ENCODE measurements around the gene GTF2H2C. TPM values are rescaled to one million over a fixed set of nuclear protein-coding genes. Genes with fewer than 3 reads are reported as not detected.

Gene GTF2H2C
- polyA plus RNA-seq, 4 donors, result 5.7 to 61.2 (median 16.0) TPM

Other genes starting within 250 kb of the GTF2H2C start
- 10 to 100 TPM in 1 of 4 donors, 1 to 10 TPM in 3; 5.1 to 15.1 (median 8.0) TPM for gene CCDC125, start 227.4 kb upstream of the GTF2H2C start, polyA plus RNA-seq
- gene AK6, start 190.7 kb upstream of the GTF2H2C start, polyA plus RNA-seq, result 10 to 100 TPM; 39.5 to 61.6 (median 52.3) TPM
- gene TAF9, start 190.7 kb upstream of the GTF2H2C start, polyA plus RNA-seq, result 10 to 100 TPM; 56.4 to 70.3 (median 64.2) TPM
- gene RAD17, start 190.4 kb upstream of the GTF2H2C start, polyA plus RNA-seq, result 10 to 100 TPM; 12.6 to 26.5 (median 15.0) TPM
- gene MARVELD2, start 145.1 kb upstream of the GTF2H2C start, polyA plus RNA-seq, result 10 to 100 TPM in 2 of 4 donors, 1 to 10 TPM in 2; 6.2 to 52.2 (median 9.4) TPM
- 100 to 1,000 TPM in 1 of 4 donors, 10 to 100 TPM in 1, 1 to 10 TPM in 2; 7.8 to 134 (median 12.3) TPM for gene OCLN, start 67.4 kb upstream of the GTF2H2C start, polyA plus RNA-seq